ENCODE data around the gene MACROH2A1.

MACROH2A1 gene

GRCh38 chr5:135309391-135310327 lies 89.4 kb downstream of the MACROH2A1 start:
- TF ChIP-seq CTCF (IDR thresholded peaks at IDR 0.05; ENCODE audit: extremely low read depth, missing control alignments): no peak
- no peak for DNase-seq (ENCODE audit: low spot score)

GRCh38 chr5:135308752-135309151 lies 90.3 kb downstream of the MACROH2A1 start:
- no peak for TF ChIP-seq CTCF (IDR thresholded peaks at IDR 0.05; ENCODE audit: extremely low read depth, missing control alignments)
- no peak for DNase-seq (ENCODE audit: low spot score)

- DNase-seq (ENCODE audit: low spot score): no peak
- no peak for TF ChIP-seq CTCF (IDR thresholded peaks at IDR 0.05; ENCODE audit: extremely low read depth, missing control alignments)
These were observed 90.8 kb downstream of the MACROH2A1 start for GRCh38 chr5:135308245-135308644.

GRCh38 chr5:135307143-135307903 lies 91.7 kb downstream of the MACROH2A1 start:
- DNase-seq (ENCODE audit: low spot score): no peak
- no peak for TF ChIP-seq CTCF (IDR thresholded peaks at IDR 0.05; ENCODE audit: extremely low read depth, missing control alignments)

- DNase-seq (ENCODE audit: low spot score): no peak
- no peak for TF ChIP-seq CTCF (IDR thresholded peaks at IDR 0.05; ENCODE audit: extremely low read depth, missing control alignments)
These were observed 92.5 kb downstream of the MACROH2A1 start for GRCh38 chr5:135306557-135306956.

GRCh38 chr5:135304352-135305221 lies 94.4 kb downstream of the MACROH2A1 start:
- no peak for TF ChIP-seq CTCF (IDR thresholded peaks at IDR 0.05; ENCODE audit: extremely low read depth, missing control alignments)

More at GRCh38 chr5:135304352-135305221, 94.4 kb downstream of the MACROH2A1 start:
- DNase-seq (ENCODE audit: low spot score): no peak

Data from GM20000 (cell line).